Activated naive CD4-positive, alpha-beta T cell treated with anti-CD3 and anti-CD28 coated beads, Interleukin-2, amount 10 ng/mL, durations not matched to agents 7 days and 5 days (primary cell): Measurements from ENCODE around the gene CHID1.

Experiments used
- CTCF ChIA-PET: fragments of 350-600 bp; sonication (Branson Sonifier 250); formaldehyde crosslinking; loops from one replicate; lab custom pipeline; 2021; ENCODE audit warnings: antibody characterized with exemption; lab: Charles Lee
- DNase-seq: peaks from one replicate; pipeline ENCODE4 v3.0.0-alpha.2; 2020
- H3K27ac Mint-ChIP-seq: one replicate; pipeline ENCODE4 v1.8.0; 2021; ENCODE audit warnings: mild to moderate bottlenecking, moderate library complexity, mixed read lengths
- H3K27me3 Mint-ChIP-seq: one replicate; pipeline ENCODE4 v1.8.0; 2021; ENCODE audit warnings: mild to moderate bottlenecking, mixed read lengths
- H3K36me3 Mint-ChIP-seq: one replicate; pipeline ENCODE4 v1.8.0; 2021; ENCODE audit warnings: mixed read lengths
- H3K4me1 Mint-ChIP-seq: one replicate; pipeline ENCODE4 v1.8.0; 2021; ENCODE audit warnings: mixed read lengths
- H3K4me3 Mint-ChIP-seq: one replicate; pipeline ENCODE4 v1.8.0; 2021; ENCODE audit warnings: mild to moderate bottlenecking, moderate library complexity, mixed read lengths
- H3K9me3 Mint-ChIP-seq: one replicate; pipeline ENCODE4 v1.8.0; 2021; ENCODE audit warnings: mixed read lengths

Gene CHID1

GRCh38 chr11:910589-911030 lies at the start of gene CHID1:
Gene CHID1 (minus strand): TSS chr11:910810. CDS start chr11:904816, 5,994 bp downstream.
- peak; percentile 89 for DNase-seq
- Mint-ChIP-seq H3K4me1 (peaks cover 28% of the 10 kb centered on the region), H3K4me3 (peak within 1 kb of the TSS; percentile 94), H3K27me3 (peaks cover 6% of the 10 kb centered on the region), H3K36me3 (peaks cover 4% of the 10 kb centered on the region), H3K27ac (peak within 1 kb of the TSS; percentile 86), H3K9me3 (no peaks in the 10 kb centered on the region)
- CTCF ChIA-PET = interaction anchor here (1.9 kb wide), 1 partner anchor 62 kb away, joined by 6 read pairs; no protein-coding TSS in a partner anchor

- CTCF ChIA-PET = no interaction called here
- Mint-ChIP-seq H3K9me3 (peaks cover 3% of the 10 kb centered on the region), H3K27me3 (no peaks in the 10 kb centered on the region), H3K4me1 (peaks cover 5% of the 10 kb centered on the region), H3K27ac (no peak overlapping the region), H3K4me3 (no peak overlapping the region), H3K36me3 (peaks cover 23% of the 10 kb centered on the region)
- no peak for DNase-seq
Observed at GRCh38 chr11:959608-960007, 49.0 kb upstream of the CHID1 start.

GRCh38 chr11:959027-959426 lies 48.4 kb upstream of the CHID1 start:
- no peak for DNase-seq
- peaks cover 10% of the 10 kb centered on the region for H3K4me1 Mint-ChIP-seq
- CTCF ChIA-PET = no interaction called here
- H3K27me3 Mint-ChIP-seq = no peaks in the 10 kb centered on the region
- no peaks in the 10 kb centered on the region for H3K9me3 Mint-ChIP-seq
- no peak overlapping the region for H3K27ac Mint-ChIP-seq
- peaks cover 19% of the 10 kb centered on the region for H3K36me3 Mint-ChIP-seq
- no peak overlapping the region for H3K4me3 Mint-ChIP-seq

- peaks cover 10% of the 10 kb centered on the region for H3K4me1 Mint-ChIP-seq
- H3K4me3 Mint-ChIP-seq = no peak overlapping the region
- DNase-seq = no peak
- H3K27me3 Mint-ChIP-seq = no peaks in the 10 kb centered on the region
- peaks cover 12% of the 10 kb centered on the region for H3K36me3 Mint-ChIP-seq
- no peaks in the 10 kb centered on the region for H3K9me3 Mint-ChIP-seq
- CTCF ChIA-PET = no interaction called here
- H3K27ac Mint-ChIP-seq = peak overlapping the region; percentile 28
Observed at GRCh38 chr11:958101-958500, 47.5 kb upstream of the CHID1 start.

- H3K9me3 Mint-ChIP-seq = no peaks in the 10 kb centered on the region
- no peaks in the 10 kb centered on the region for H3K27me3 Mint-ChIP-seq
- CTCF ChIA-PET = no interaction called here
- no peak overlapping the region for H3K27ac Mint-ChIP-seq
- DNase-seq = no peak
- peaks cover 10% of the 10 kb centered on the region for H3K4me1 Mint-ChIP-seq
- peaks cover 9% of the 10 kb centered on the region for H3K36me3 Mint-ChIP-seq
- no peak overlapping the region for H3K4me3 Mint-ChIP-seq
Observed at GRCh38 chr11:957212-957920, 46.8 kb upstream of the CHID1 start.

GRCh38 chr11:955154-956063 lies 44.8 kb upstream of the CHID1 start:
- CTCF ChIA-PET = no interaction called here
- Mint-ChIP-seq H3K4me3 (no peak overlapping the region), H3K9me3 (no peaks in the 10 kb centered on the region), H3K27me3 (no peaks in the 10 kb centered on the region), H3K36me3 (peaks cover 6% of the 10 kb centered on the region), H3K4me1 (peaks cover 6% of the 10 kb centered on the region), H3K27ac (no peak overlapping the region)
- no peak for DNase-seq

GRCh38 chr11:954392-955153 lies 44.0 kb upstream of the CHID1 start:
- no peak for DNase-seq
- no peak overlapping the region for H3K27ac Mint-ChIP-seq
- no peaks in the 10 kb centered on the region for H3K27me3 Mint-ChIP-seq
- CTCF ChIA-PET = no interaction called here
- peaks cover 6% of the 10 kb centered on the region for H3K4me1 Mint-ChIP-seq
- peaks cover 4% of the 10 kb centered on the region for H3K9me3 Mint-ChIP-seq
- H3K36me3 Mint-ChIP-seq = peaks cover 11% of the 10 kb centered on the region
- no peak overlapping the region for H3K4me3 Mint-ChIP-seq

- H3K4me1 Mint-ChIP-seq = peaks cover 6% of the 10 kb centered on the region
- H3K9me3 Mint-ChIP-seq = peaks cover 7% of the 10 kb centered on the region
- no peaks in the 10 kb centered on the region for H3K27me3 Mint-ChIP-seq
- H3K36me3 Mint-ChIP-seq = peaks cover 21% of the 10 kb centered on the region
- peak overlapping the region; percentile 11 for H3K27ac Mint-ChIP-seq
- no peak overlapping the region for H3K4me3 Mint-ChIP-seq
- DNase-seq = no peak
- CTCF ChIA-PET = no interaction called here
Observed at GRCh38 chr11:953512-953911, 42.9 kb upstream of the CHID1 start.

- H3K27ac Mint-ChIP-seq = no peak overlapping the region
- H3K36me3 Mint-ChIP-seq = peaks cover 25% of the 10 kb centered on the region
- peaks cover 6% of the 10 kb centered on the region for H3K4me1 Mint-ChIP-seq
- H3K9me3 Mint-ChIP-seq = peaks cover 12% of the 10 kb centered on the region
- no peaks in the 10 kb centered on the region for H3K27me3 Mint-ChIP-seq
- no peak overlapping the region for H3K4me3 Mint-ChIP-seq
- no peak for DNase-seq
- CTCF ChIA-PET = no interaction called here
Observed at GRCh38 chr11:952406-953385, 42.1 kb upstream of the CHID1 start.

GRCh38 chr11:951507-951906 lies 40.9 kb upstream of the CHID1 start:
- Mint-ChIP-seq H3K4me3 (no peak overlapping the region), H3K4me1 (peaks cover 6% of the 10 kb centered on the region), H3K36me3 (peaks cover 25% of the 10 kb centered on the region), H3K27ac (no peak overlapping the region), H3K9me3 (peaks cover 12% of the 10 kb centered on the region), H3K27me3 (no peaks in the 10 kb centered on the region)
- CTCF ChIA-PET = interaction anchor here (0.6 to 1.3 kb wide), 3 partner anchors 12 to 78 kb away, joined by 3 to 4 read pairs (median 4); no protein-coding TSS in a partner anchor
- DNase-seq = no peak

- CTCF ChIA-PET = no interaction called here
- Mint-ChIP-seq H3K27me3 (no peaks in the 10 kb centered on the region), H3K36me3 (peaks cover 42% of the 10 kb centered on the region), H3K27ac (no peak overlapping the region), H3K9me3 (peaks cover 12% of the 10 kb centered on the region), H3K4me3 (no peak overlapping the region), H3K4me1 (no peaks in the 10 kb centered on the region)
- DNase-seq = no peak
Observed at GRCh38 chr11:947744-948143, 37.1 kb upstream of the CHID1 start.

GRCh38 chr11:945986-946385 lies 35.4 kb upstream of the CHID1 start:
- no peak for DNase-seq
- Mint-ChIP-seq H3K4me3 (no peak overlapping the region), H3K4me1 (peaks cover 2% of the 10 kb centered on the region), H3K9me3 (peaks cover 12% of the 10 kb centered on the region), H3K27me3 (no peaks in the 10 kb centered on the region), H3K36me3 (peaks cover 42% of the 10 kb centered on the region), H3K27ac (no peak overlapping the region)
- CTCF ChIA-PET = no interaction called here
